CD14-positive monocyte (primary cell): ENCODE measurements around the gene PKD1L1. TPM values are rescaled to one million over a fixed set of nuclear protein-coding genes. Genes with fewer than 3 reads are reported as not detected.

Experiments
- DNase-seq, 3 donors: peaks; one replicate each; pipeline ENCODE4 v3.0.0-alpha.2; 2011 to 2022
- H2AFZ ChIP-seq: 2 replicates; pipeline ENCODE4 v1.6.0; 2012; ENCODE audit warnings: mild to moderate bottlenecking, low read depth, low read length, inconsistent platforms; ENCODE audit not compliant: insufficient read depth, poor library complexity, severe bottlenecking
- H3K27ac ChIP-seq, 2 donors: 1 replicate in 1 of 2; 2 replicates in 1 of 2; pipeline ENCODE4 v1.5.1; 2012 to 2013; ENCODE audit warnings: low read length in 2 of 2, control low read depth in 1 of 2, inconsistent platforms in 1 of 2, low read depth in 1 of 2, mild to moderate bottlenecking in 1 of 2
- H3K27me3 ChIP-seq, 2 donors: one replicate each; pipeline versions ENCODE4 v1.6.0 to v1.6.1; 2011 to 2013; ENCODE audit warnings: low read length in 2 of 2; ENCODE audit not compliant: control insufficient read depth in 2 of 2, insufficient read depth in 2 of 2
- H3K36me3 ChIP-seq, 2 donors: replicated peaks in 1 of 2; 1 replicate in 1 of 2; 2 replicates in 1 of 2; pipeline versions ENCODE4 v1.5.1 to v1.6.1; 2012 to 2013; ENCODE audit warnings: low read length in 2 of 2, control low read depth in 1 of 2, inconsistent platforms in 1 of 2, mild to moderate bottlenecking in 1 of 2; ENCODE audit not compliant: insufficient read depth in 2 of 2, control insufficient read depth in 1 of 2
- H3K4me1 ChIP-seq, 2 donors: 1 replicate in 1 of 2; 2 replicates in 1 of 2; pipeline versions ENCODE4 v1.5.1 to v1.6.1; 2012 to 2013; ENCODE audit warnings: low read length in 2 of 2, control low read depth in 1 of 2, inconsistent platforms in 1 of 2, mild to moderate bottlenecking in 1 of 2, moderate library complexity in 1 of 2; ENCODE audit not compliant: insufficient read depth in 2 of 2, control insufficient read depth in 1 of 2
- H3K4me2 ChIP-seq: replicated peaks from 2 replicates; pipeline ENCODE3; 2012; ENCODE audit warnings: low read length, moderate library complexity, mild to moderate bottlenecking; ENCODE audit not compliant: poor library complexity, severe bottlenecking; ENCODE audit errors: extremely low read depth
- H3K4me3 ChIP-seq, 3 experiments: fragments of 200-600 bp in 1 of 3; sonication (generic) in 1 of 3; replicated peaks in 1 of 3; 1 replicate in 2 of 3; 2 replicates in 1 of 3; pipeline ENCODE4 v1.5.1; 2011 to 2013; ENCODE audit warnings: low read length in 3 of 3, mild to moderate bottlenecking in 3 of 3, control low read depth in 2 of 3, low read depth in 2 of 3, inconsistent platforms in 1 of 3, moderate library complexity in 1 of 3
- H3K79me2 ChIP-seq: 2 replicates; pipeline ENCODE4 v1.6.0; 2012; ENCODE audit warnings: mild to moderate bottlenecking, control low read depth, inconsistent platforms, low read length, moderate library complexity; ENCODE audit not compliant: insufficient read depth
- H3K9ac ChIP-seq: 2 replicates; pipeline ENCODE4 v1.6.0; 2017; ENCODE audit warnings: low read length, mild to moderate bottlenecking; ENCODE audit not compliant: insufficient read depth, poor library complexity, severe bottlenecking
- H3K9me3 ChIP-seq, 2 donors: replicated peaks in 1 of 2; 1 replicate in 1 of 2; 2 replicates in 1 of 2; pipeline versions ENCODE4 v1.5.1 to v1.6.1; 2012 to 2013; ENCODE audit warnings: low read length in 2 of 2, control low read depth in 1 of 2; ENCODE audit not compliant: control insufficient read depth in 1 of 2, insufficient read depth in 1 of 2
- H4K20me1 ChIP-seq: 2 replicates; pipeline ENCODE4 v1.6.0; 2012; ENCODE audit warnings: mild to moderate bottlenecking, low read length, control low read depth, moderate library complexity; ENCODE audit not compliant: insufficient read depth
- H3K27ac Mint-ChIP-seq, 7 donors: one replicate each; pipeline ENCODE4 v1.8.0; 2020; ENCODE audit warnings: mild to moderate bottlenecking in 7 of 7, mixed read lengths in 7 of 7, moderate library complexity in 6 of 7, inconsistent platforms in 2 of 7
- H3K27me3 Mint-ChIP-seq, 3 donors: one replicate each; pipeline ENCODE4 v1.8.0; 2021 to 2022; ENCODE audit warnings: low read depth in 3 of 3, mild to moderate bottlenecking in 3 of 3, mixed read lengths in 3 of 3, moderate library complexity in 3 of 3, inconsistent platforms in 1 of 3
- H3K36me3 Mint-ChIP-seq, 2 donors: one replicate each; pipeline ENCODE4 v1.8.0; 2020; ENCODE audit warnings: mixed read lengths in 2 of 2, inconsistent platforms in 1 of 2, mild to moderate bottlenecking in 1 of 2
- H3K4me1 Mint-ChIP-seq: one replicate; pipeline ENCODE4 v1.8.0; 2020; ENCODE audit warnings: mild to moderate bottlenecking, mixed read lengths
- H3K4me3 Mint-ChIP-seq, 2 donors: one replicate each; pipeline ENCODE4 v1.8.0; 2020; ENCODE audit warnings: mild to moderate bottlenecking in 2 of 2, mixed read lengths in 2 of 2, moderate library complexity in 1 of 2
- H3K9me3 Mint-ChIP-seq, 7 donors: one replicate each; pipeline ENCODE4 v1.8.0; 2020 to 2022; ENCODE audit warnings: mixed read lengths in 7 of 7, mild to moderate bottlenecking in 6 of 7, moderate library complexity in 6 of 7, inconsistent platforms in 2 of 7
- WGBS: methylation state at CpG from one replicate; pipeline ENCODE4 v1.1.5; 2013; ENCODE audit warnings: missing lambda C conversion rate; ENCODE audit not compliant: insufficient coverage; 5-methylcytosine and 5-hydroxymethylcytosine counted together
- intact Hi-C, 2 donors: fragments of 100-400 bp; cut with micrococcal nuclease; formaldehyde crosslinking; loops; one replicate each; pipeline versions ENCODE4 v1.15.0 to v1.15.1; 2023
- polyA plus RNA-seq, 3 donors: library from polyadenylated mRNA; depleted of rRNA in 1 of 3; unstranded in 2 of 3; stranded (reverse) in 1 of 3; fragments of 300-500 nt in 2 of 3; fragments of >200 nt in 1 of 3; fragmentation: Illumina TruSeq in 2 of 3; gene quantifications; 1 replicate in 2 of 3; 2 replicates in 1 of 3; pipeline ENCODE4 v1.2.3, GENCODE V29; 2012 to 2021
- TF ChIP-seq, protein P1 (sequence below): fragments of 200-600 bp; IDR thresholded peaks from one replicate; pipeline ENCODE4 v1.8.0; 2022; ENCODE audit warnings: antibody characterized with exemption, mild to moderate bottlenecking

Gene PKD1L1
- polyA plus RNA-seq, 3 donors: 0.19 TPM; not detected in 2

DNA sequence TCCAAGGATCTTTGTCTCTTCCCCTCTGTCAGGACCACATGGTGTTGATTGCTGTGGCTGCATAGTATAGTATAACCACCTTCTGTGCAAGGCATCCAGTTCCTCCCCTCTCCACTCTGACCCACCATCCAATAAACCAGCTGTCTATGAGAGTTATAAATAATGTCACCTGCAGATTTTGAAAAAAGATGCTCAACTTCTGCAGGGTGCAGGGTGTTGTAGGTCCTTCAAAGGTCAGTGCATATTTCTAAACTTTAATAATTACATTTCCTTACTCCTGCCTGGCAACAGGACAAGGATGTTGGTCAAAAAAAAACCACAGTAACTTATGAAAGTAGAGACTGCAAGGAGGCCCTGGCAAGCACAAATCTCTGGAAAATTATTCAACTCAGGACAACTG is 166.2 kb downstream of the PKD1L1 start:
- no peaks in the 10 kb centered on the region for H3K27me3 ChIP-seq
- TF ChIP-seq, protein P1, sequence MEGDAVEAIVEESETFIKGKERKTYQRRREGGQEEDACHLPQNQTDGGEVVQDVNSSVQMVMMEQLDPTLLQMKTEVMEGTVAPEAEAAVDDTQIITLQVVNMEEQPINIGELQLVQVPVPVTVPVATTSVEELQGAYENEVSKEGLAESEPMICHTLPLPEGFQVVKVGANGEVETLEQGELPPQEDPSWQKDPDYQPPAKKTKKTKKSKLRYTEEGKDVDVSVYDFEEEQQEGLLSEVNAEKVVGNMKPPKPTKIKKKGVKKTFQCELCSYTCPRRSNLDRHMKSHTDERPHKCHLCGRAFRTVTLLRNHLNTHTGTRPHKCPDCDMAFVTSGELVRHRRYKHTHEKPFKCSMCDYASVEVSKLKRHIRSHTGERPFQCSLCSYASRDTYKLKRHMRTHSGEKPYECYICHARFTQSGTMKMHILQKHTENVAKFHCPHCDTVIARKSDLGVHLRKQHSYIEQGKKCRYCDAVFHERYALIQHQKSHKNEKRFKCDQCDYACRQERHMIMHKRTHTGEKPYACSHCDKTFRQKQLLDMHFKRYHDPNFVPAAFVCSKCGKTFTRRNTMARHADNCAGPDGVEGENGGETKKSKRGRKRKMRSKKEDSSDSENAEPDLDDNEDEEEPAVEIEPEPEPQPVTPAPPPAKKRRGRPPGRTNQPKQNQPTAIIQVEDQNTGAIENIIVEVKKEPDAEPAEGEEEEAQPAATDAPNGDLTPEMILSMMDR: no peak

DNA sequence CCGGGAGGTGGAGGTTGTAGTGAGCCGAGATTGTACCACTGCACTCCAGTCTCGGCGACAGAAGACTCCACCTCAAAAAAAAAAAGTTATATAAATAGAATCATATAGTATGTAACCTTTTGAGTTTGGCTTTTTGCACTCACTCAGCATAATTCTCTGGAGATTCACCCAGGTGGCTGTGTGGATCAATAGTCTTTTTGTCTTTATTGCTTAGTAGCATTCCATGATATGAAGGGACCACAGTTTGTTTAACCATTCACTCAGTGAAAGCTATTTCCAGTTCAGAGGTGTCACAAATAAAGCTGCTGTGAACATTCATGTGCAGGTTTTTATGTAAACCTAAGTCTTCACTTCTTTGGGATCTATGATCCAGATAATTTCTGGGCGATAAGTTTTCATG is 167.7 kb downstream of the PKD1L1 start:
- peaks cover 0 to 3% (median 0%) of the 10 kb centered on the region in 7 donors for H3K9me3 Mint-ChIP-seq
- no peaks in the 10 kb centered on the region for H3K79me2 ChIP-seq
- no peak overlapping the region for H3K4me2 ChIP-seq
- no peaks in the 10 kb centered on the region for H3K36me3 Mint-ChIP-seq
- DNase-seq: no peak
- H3K4me1 Mint-ChIP-seq: no peaks in the 10 kb centered on the region
- intact Hi-C loops: no loop called here
- no peak overlapping the region for H3K9ac ChIP-seq
- TF ChIP-seq, protein P1: no peak
- no peaks in the 10 kb centered on the region for H4K20me1 ChIP-seq
- no peak overlapping the region for H3K4me3 ChIP-seq
- no peaks in the 10 kb centered on the region for H3K4me1 ChIP-seq
- WGBS: no CpG with 5 or more reads among the region's 5 CpGs
- peaks cover 0 to 6% (median 0%) of the 10 kb centered on the region in 3 donors for H3K27me3 Mint-ChIP-seq
- H3K27me3 ChIP-seq: no peaks in the 10 kb centered on the region
- H2AFZ ChIP-seq: no peak overlapping the region
- no peak overlapping the region for H3K4me3 Mint-ChIP-seq
- H3K27ac Mint-ChIP-seq: no peak overlapping the region
- no peak overlapping the region for H3K27ac ChIP-seq
- H3K36me3 ChIP-seq: no peaks in the 10 kb centered on the region
- H3K9me3 ChIP-seq: no peaks in the 10 kb centered on the region

More for the DNA sequence above, 166.2 kb downstream of the PKD1L1 start:
- Mint-ChIP-seq H3K27ac (peak overlapping the region in 1 of 7 donors; percentile 5), H3K36me3 (no peaks in the 10 kb centered on the region), H3K4me1 (peaks cover 4% of the 10 kb centered on the region), H3K4me3 (no peak overlapping the region), H3K27me3 (peaks cover 0 to 3% (median 1%) of the 10 kb centered on the region in 3 donors), H3K9me3 (peaks cover 0 to 3% (median 0%) of the 10 kb centered on the region in 7 donors)
- H2AFZ ChIP-seq: no peak overlapping the region
- H3K27ac ChIP-seq: no peak overlapping the region
- no peak overlapping the region for H3K4me3 ChIP-seq
- no peaks in the 10 kb centered on the region for H3K36me3 ChIP-seq
- intact Hi-C loops: no loop called here
- no peak overlapping the region for H3K4me2 ChIP-seq
- no peaks in the 10 kb centered on the region for H3K79me2 ChIP-seq
- H4K20me1 ChIP-seq: no peaks in the 10 kb centered on the region
- DNase-seq: no peak
- no peaks in the 10 kb centered on the region for H3K9me3 ChIP-seq
- no peak overlapping the region for H3K9ac ChIP-seq
- H3K4me1 ChIP-seq: peaks cover 0 to 4% of the 10 kb centered on the region in 2 donors
